GM12892 (cell line): Measurements from ENCODE around the gene FBXW12.

Source experiments
- DNase-seq: peaks from one replicate; pipeline ENCODE4 v3.0.0; 2011; ENCODE audit not compliant: insufficient read length
- FAIRE-seq: peaks from 2 replicates; lab custom pipeline; 2011; peaks lifted over from hg19 to GRCh38; lab: Jason Lieb, UNC
- POLR2A ChIP-seq: IDR thresholded peaks from 2 replicates; pipeline ENCODE4 v1.6.1; 2011; ENCODE audit warnings: low read depth, low read length, control low read depth
- POLR2AphosphoS5 ChIP-seq: IDR thresholded peaks from 2 replicates; pipeline ENCODE4 v1.6.1; 2011; ENCODE audit warnings: low read depth, low read length, control low read depth
- TAF1 ChIP-seq: IDR thresholded peaks from 2 replicates; pipeline ENCODE4 v1.6.1; 2011; ENCODE audit warnings: low read depth, mild to moderate bottlenecking, control low read depth, low read length, borderline replicate concordance

FBXW12 gene

DNA sequence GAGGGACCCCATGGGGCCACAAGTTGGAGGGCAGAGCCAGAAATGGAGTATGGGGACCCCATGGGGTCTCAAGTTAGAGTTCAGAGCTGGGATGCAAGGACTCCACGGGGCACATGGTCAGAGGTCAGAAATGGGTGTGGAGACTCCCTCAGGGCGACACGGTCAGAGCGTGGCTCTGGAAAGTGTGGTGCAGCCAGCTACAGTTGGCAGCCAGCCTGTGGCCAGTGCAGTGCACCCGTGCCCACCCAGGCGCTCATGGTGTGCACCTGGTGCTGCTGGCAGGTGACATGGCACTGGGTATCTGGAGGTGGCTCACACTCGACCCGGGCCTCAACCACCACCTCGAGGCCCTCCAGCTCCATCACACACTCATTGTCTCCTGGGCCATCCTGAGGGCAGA is 46.6 kb downstream of the FBXW12 start:
- FAIRE-seq, result no peak
- no peak for DNase-seq
- TF ChIP-seq POLR2A, result no peak
- no peak for TF ChIP-seq TAF1
- TF ChIP-seq POLR2AphosphoS5, result no peak

DNA sequence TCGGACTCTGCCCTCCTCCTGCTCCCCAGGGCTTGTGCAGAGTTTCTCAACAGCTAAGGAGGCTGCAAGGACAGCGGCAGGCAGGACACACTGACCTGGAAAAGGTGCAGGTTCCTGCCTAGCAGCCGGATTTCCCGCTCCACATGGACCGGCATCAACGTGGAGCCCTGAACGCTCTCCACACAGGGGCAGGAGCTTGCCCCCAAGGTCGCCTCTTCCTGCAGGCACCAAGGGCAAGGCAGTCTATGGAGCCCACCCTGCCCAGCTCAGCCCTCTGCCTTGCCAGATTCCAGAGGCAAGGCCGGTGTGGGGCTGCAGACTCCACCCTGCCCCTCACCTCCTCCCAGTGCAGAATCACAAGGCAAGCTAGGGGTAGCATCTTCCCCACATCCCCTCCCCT is 47.1 kb downstream of the FBXW12 start:
- FAIRE-seq, result no peak
- DNase-seq, result no peak
- TF ChIP-seq TAF1 (no peak), POLR2AphosphoS5 (no peak), POLR2A (no peak)

DNA sequence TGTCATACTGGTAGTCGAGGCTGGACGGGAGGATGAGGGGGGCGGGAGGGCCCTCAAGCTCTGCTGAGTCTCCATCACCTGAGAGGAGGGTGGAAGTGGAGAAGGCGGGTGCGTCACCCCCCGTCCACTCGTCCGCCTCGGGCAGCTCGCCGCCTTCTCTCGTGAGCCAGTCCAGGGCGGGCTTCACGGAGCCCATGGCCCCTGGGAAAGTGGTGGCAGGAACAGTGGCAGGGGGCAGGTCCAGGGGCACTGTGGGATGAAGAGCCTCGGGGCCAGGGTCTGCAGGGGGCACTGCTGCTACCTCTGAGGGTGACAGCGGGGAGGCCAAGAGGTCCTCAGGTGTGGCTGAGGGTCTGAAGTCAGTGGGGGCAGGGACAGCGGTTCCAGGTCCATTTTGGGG is 47.6 kb downstream of the FBXW12 start:
- FAIRE-seq (no peak), DNase-seq (no peak)
- TF ChIP-seq POLR2AphosphoS5 (no peak), TAF1 (no peak), POLR2A (no peak)

DNA sequence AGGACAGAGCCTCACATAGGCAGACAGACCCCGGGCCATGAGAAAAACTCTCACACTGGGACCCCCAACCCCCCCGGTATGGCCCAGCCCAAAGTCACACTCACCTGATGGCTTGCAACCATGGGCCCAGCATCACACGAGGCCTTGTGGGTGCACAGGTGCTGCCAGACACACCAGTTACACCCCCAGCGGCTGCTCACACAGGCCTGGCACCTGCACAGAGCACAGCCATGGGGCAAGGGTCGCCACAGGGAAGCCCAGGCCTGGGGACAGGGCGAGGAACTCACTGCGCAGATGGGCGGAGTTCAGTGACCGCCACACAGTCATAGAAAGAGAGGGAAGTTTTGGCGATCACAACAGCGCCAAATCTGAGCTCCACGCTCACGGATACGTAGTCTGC is 48.5 kb downstream of the FBXW12 start:
- DNase-seq, result no peak
- no peak for FAIRE-seq
- no peak for TF ChIP-seq POLR2A
- TF ChIP-seq TAF1, result no peak
- TF ChIP-seq POLR2AphosphoS5, result no peak

DNA sequence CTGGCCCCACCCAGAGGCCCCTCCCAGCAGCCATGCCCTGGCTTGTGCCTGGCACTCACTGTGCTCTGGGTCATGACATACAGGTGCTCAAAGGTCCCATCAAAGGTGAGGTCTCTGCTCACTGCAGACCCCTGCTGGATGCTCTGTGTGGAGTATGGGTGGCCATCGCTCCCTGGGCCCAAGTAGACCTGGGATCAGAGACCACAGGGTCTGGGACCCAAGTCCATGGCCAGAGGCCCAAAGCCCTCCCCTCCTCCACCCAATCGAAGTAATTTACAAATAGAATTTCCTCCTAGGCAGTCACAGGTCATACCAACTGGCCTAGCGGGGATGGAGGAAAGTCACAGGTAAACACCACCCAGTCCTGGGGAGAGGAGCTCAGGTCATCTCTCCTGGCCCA is 50.3 kb downstream of the FBXW12 start:
- TF ChIP-seq POLR2A (no peak), POLR2AphosphoS5 (no peak), TAF1 (no peak)
- DNase-seq (no peak), FAIRE-seq (no peak)

DNA sequence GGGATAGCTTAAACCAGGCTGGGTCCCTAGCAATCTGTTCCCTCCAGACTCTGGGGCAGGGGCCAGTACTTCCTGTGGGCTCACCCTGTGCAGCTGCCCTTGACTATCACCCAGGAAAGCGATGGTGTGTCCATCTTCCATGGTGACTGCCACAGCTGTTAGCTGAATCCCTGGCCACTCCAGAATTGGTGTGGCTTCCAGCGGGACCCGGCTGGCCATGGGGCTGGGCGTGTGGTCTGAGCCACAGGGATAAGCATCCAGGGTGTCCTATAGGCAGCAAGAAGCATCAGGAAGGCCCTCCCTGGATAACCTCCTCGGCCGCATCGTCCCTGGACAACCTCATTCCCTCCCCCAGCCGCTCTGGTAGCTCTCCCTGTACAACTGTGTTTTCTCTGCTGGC is 50.7 kb downstream of the FBXW12 start:
- no peak for FAIRE-seq

DNA sequence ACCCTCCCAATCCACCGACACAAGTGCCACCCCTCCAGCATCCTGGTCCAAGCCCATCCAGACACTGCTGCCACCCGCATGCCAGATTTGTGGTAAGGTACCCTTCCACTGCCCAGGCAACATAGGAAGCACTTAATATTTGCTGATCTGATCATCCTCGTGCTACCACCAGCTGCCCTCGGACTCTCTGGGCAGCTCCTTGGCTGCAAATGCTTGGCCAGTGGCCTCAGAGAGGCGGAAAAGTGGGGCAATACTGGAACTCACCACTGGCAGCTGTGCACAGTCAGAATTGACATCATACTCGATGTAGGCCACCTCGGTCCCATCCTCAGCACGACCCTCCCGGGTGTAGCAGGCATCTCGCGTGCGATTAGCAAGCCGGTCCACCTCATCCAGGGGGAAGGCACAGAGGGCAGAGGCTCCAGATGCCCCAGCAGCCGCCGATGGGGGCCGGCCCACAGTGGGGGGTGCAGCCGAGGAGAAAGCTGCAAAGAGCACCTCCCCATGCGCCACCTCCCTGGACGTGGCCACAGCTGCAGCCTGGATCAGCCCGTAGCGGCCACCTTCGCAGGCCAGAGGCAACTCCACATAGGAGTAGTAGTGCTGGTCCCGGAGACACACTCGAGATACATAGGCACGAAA is 51.3 kb downstream of the FBXW12 start:
- TF ChIP-seq POLR2A (no peak), TAF1 (no peak), POLR2AphosphoS5 (no peak)
- FAIRE-seq, result no peak
- no peak for DNase-seq

More for the DNA sequence above, 50.7 kb downstream of the FBXW12 start:
- DNase-seq, result no peak
- TF ChIP-seq POLR2A, result no peak
- TF ChIP-seq TAF1, result no peak
- no peak for TF ChIP-seq POLR2AphosphoS5

DNA sequence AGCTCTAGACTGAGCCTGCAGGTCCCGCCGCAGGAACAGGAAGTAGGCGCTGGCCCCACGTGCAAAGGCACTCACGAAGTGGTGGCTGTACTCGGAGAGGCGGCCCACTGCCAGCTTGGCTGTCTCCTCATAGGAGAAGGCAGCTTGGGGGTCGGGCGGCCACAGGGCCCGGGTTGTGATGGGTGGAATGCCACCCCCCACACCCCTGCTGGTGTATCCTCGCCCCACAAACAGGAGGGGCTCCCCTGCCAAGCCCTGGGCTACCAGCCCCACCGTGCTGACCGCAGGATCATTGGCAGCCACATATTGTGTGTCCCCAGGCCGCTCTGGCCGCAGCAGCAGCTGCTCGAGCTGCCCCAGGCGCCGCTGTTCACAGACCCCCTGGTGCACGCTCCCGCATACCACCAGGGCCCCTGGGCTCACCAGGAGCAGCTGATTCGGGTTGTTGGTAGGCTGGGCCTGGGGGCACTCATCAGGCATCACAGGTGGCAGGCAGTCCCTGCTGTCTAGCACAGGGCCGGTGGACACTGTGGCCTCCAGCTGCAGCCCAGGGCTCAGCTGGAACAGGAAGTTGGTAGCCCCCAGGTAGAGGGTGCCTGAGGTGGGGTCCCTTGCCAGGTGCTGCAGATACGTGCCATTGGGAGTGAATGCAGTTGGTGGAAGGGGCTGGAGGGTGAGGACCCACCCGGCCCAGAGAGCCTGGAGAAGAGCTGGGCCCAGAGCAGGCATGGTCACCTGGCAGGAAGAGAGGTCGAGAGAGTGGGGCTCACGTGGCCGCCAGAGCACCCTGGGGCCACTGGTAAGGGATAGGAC is 52.1 kb downstream of the FBXW12 start:
- TF ChIP-seq TAF1, result no peak
- TF ChIP-seq POLR2AphosphoS5, result no peak
- no peak for TF ChIP-seq POLR2A
- FAIRE-seq, result no peak
- no peak for DNase-seq

DNA sequence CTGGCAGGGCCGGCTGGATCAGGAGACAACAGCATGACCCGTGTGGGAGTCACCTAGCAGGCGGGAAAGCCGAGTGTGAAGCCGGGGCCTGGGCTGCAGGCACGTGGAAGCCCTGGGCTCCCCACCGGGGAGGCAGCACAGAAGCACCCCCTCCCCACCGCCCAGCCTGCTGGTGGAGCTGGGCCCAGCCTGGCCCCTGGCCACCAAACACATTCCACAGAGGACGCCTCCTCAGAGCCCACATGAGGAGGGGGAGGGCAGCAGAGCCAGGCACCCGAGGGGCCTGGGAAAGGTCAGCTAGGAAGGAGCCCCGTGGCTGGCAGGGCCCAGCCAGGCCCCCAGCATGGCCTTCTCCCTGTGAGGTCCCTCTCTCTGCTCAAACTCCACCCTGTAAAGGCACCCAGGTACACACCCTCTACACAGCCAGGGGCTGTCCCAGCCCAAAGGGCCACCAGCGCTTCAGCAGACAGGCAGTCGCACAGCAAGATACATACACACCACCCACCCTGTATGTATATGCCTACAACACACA is 53.3 kb downstream of the FBXW12 start:
- TF ChIP-seq TAF1 (no peak), POLR2AphosphoS5 (no peak), POLR2A (no peak)
- no peak for DNase-seq
- FAIRE-seq, result no peak

DNA sequence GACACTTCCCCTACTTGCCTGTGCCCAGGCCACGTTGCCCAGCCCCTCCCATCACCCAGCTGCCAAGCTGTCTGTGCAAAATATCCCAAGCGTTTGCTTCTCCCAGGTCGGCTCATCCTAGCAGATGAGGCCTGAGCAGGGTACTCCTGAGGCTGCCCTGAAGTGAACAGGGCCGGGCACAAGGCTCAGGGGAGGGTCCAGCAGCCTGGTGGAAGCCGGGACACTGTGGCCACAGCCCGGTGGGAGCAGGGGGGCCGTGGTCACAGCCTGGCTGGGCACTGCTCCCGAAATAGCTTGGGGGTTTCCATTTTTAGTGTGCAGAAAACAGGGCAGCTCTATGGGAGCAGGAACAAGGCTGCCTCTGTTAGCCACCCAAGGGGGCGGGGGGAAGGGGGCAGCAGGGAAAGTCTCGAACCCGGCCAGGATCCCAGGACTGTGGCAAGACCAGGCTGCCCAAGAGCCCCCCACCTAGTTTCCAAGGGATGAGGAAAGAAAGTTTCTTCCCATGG is 54.4 kb downstream of the FBXW12 start:
- DNase-seq (no peak), FAIRE-seq (no peak)
- TF ChIP-seq TAF1, result no peak
- TF ChIP-seq POLR2AphosphoS5, result no peak
- TF ChIP-seq POLR2A, result no peak

DNA sequence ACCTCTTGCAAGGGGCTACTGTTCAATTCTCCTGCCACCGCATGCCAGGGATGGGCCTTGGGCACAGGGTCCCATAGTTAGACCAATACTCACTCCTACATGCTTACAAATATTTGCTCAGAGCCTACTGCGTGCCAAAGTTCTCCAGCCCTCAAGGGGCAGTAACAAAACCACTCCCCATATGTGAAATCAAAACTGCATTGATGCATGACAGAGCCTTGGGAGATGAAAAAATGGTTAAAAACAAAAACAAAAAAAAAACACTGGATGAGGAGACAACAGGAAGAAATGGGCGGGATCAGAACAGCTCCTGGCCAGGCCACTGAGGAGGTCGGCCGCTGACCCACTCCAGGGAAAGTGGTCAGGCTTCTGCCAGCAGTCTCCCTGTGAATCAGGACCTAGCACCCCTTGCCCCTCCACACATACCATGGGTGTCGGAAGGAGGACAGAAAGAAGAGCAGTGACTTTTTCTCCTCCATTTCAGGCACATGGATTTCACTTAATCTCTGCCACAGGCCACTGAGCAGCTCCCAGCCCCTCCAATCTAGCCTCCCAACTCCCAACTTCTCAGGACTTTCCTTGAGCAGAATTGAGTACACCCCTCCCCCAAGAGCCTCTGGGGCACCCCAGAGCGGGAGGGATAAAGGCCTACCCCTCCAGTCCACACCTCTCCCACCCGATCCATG is 55.1 kb downstream of the FBXW12 start:
- no peak for TF ChIP-seq TAF1
- TF ChIP-seq POLR2AphosphoS5, result no peak
- TF ChIP-seq POLR2A, result no peak
- FAIRE-seq (no peak), DNase-seq (no peak)

DNA sequence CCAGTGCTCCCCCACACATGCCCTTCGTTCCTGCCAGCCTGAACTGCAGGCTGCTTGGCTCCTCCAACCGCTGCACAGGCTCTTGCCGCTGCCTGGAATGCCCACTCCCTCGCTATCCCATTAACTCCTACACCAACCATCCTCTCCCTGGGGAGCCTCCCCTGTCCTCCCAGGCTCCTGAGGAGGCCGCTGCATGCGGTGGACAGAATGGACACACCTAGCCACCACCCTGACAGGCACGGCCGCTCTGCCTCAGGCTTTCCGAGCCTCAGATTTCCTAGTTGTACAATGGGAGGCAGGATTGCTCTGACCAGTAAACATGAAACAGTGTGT is 55.6 kb downstream of the FBXW12 start:
- TF ChIP-seq TAF1 (no peak), POLR2A (no peak), POLR2AphosphoS5 (no peak)
- FAIRE-seq, result no peak
- no peak for DNase-seq
